Upper lobe of left lung (tissue), 6 donors: ENCODE data around the gene SLC9A9. TPM values are rescaled to one million over a fixed set of nuclear protein-coding genes. Genes with fewer than 3 reads are reported as not detected.
"Not testable (repeated sequence)": the region's sequence is repeated elsewhere in the genome, so short reads cannot be mapped to it uniquely, and the experiment has no call there.

Experiments used
- ATAC-seq, 2 donors: fragments of 200-7000 bp; cut with Tn5 transposase; one replicate each; pipeline ENCODE4 v1.9.1; 2022; ENCODE audit warnings: mild to moderate bottlenecking in 2 of 2, moderate library complexity in 2 of 2; ENCODE audit not compliant: low FRiP score in 2 of 2
- DNase-seq, 2 donors: peaks; one replicate each; pipeline ENCODE4 v3.0.0-alpha.2; 2019 to 2020
- H3K27ac ChIP-seq, 4 donors: fragments of 200-600 bp; sonication (generic); one replicate each; pipeline ENCODE4 v1.5.1; 2016 to 2019
- H3K27me3 ChIP-seq, 4 donors: fragments of 200-600 bp; sonication (generic); one replicate each; pipeline ENCODE4 v1.5.1; 2017 to 2019
- H3K36me3 ChIP-seq, 4 donors: fragments of 200-600 bp; sonication (generic); one replicate each; pipeline ENCODE4 v1.5.1; 2016 to 2019
- H3K4me1 ChIP-seq, 4 donors: fragments of 200-600 bp; sonication (generic); one replicate each; pipeline ENCODE4 v1.5.1; 2018 to 2019
- H3K4me3 ChIP-seq, 4 donors: fragments of 200-600 bp; sonication (generic); one replicate each; pipeline ENCODE4 v1.5.1; 2017 to 2019; ENCODE audit warnings: mild to moderate bottlenecking in 2 of 4, moderate library complexity in 1 of 4
- H3K9me3 ChIP-seq, 4 donors: fragments of 200-600 bp; sonication (generic); one replicate each; pipeline ENCODE4 v1.5.1; 2018 to 2019
- CTCF ChIP-seq, 6 experiments: fragments of 450-650 bp in 4 of 6; fragments of 200-600 bp in 2 of 6; sonication (generic) in 2 of 6; IDR thresholded peaks; one replicate each; pipeline ENCODE4 v1.5.1; 2016 to 2019; ENCODE audit warnings: antibody characterized with exemption in 6 of 6
- EP300 ChIP-seq, 4 donors: sonication (generic); formaldehyde crosslinking; IDR thresholded peaks; one replicate each; pipeline ENCODE4 v1.5.1; 2017; ENCODE audit warnings: antibody characterized with exemption in 4 of 4, control low read depth in 2 of 4
- POLR2A ChIP-seq, 4 donors: fragments of 450-650 bp; IDR thresholded peaks; one replicate each; pipeline ENCODE4 v1.5.1; 2016 to 2017; ENCODE audit warnings: antibody characterized with exemption in 4 of 4, mild to moderate bottlenecking in 2 of 4
- POLR2AphosphoS5 ChIP-seq, 2 donors: sonication (generic); formaldehyde crosslinking; IDR thresholded peaks; one replicate each; pipeline ENCODE4 v1.5.1; 2017; ENCODE audit warnings: antibody characterized with exemption in 2 of 2
- WGBS, 2 donors: methylation state at CpG; one replicate each; pipeline ENCODE4 v1.1.5; 2017 to 2018; 5-methylcytosine and 5-hydroxymethylcytosine counted together
- total RNA-seq, 6 donors: library from RNA; depleted of rRNA in 4 of 6; stranded (reverse); fragments of >200 nt in 4 of 6; gene quantifications; one replicate each; pipeline versions ENCODE4 v1.1.0 to v1.2.1, GENCODE V29; 2016 to 2021
- donor health status: DM: no; HTN: no; CAD: no; lungs with moderate emphysema.
- donor health status: DM: no; HTN: yes; CAD: no; lungs with severe emphysema.

The SLC9A9 gene
- total RNA-seq, 6 donors from 2014 or later = 4.2 to 20.4 (median 8.7) TPM

- H3K4me3 ChIP-seq = no peak overlapping the region
- 82 to 90% methylated on average over 2 of the region's 2 CpGs for WGBS, 2 donors
- H3K4me1 ChIP-seq = peaks cover 0 to 3% (median 0%) of the 10 kb centered on the region in 4 donors
- no peak for ATAC-seq
- no peaks in the 10 kb centered on the region for H3K27me3 ChIP-seq
- TF ChIP-seq POLR2A (IDR thresholded peaks at IDR 0.05) = no peak
- TF ChIP-seq CTCF (IDR thresholded peaks at IDR 0.05) = no peak
- TF ChIP-seq POLR2AphosphoS5 (IDR thresholded peaks at IDR 0.05) = no peak
- TF ChIP-seq EP300 (IDR thresholded peaks at IDR 0.05) = no peak
- no peak for DNase-seq
- H3K36me3 ChIP-seq = no peaks in the 10 kb centered on the region
- H3K27ac ChIP-seq = no peak overlapping the region
- H3K9me3 ChIP-seq = no peaks in the 10 kb centered on the region
Observed at GRCh38 chr3:143521803-143522202, 326.5 kb downstream of the SLC9A9 start.

- not testable (repeated sequence) for H3K36me3 ChIP-seq, H3K27me3 ChIP-seq, H3K4me3 ChIP-seq, ATAC-seq, DNase-seq, H3K9me3 ChIP-seq, H3K4me1 ChIP-seq, H3K27ac ChIP-seq
- 80 to 94% methylated on average over 8 of the region's 8 CpGs for WGBS, 2 donors
Observed at GRCh38 chr3:143517131-143517530, 331.1 kb downstream of the SLC9A9 start.

- no peak overlapping the region for H3K4me3 ChIP-seq
- H3K27me3 ChIP-seq = no peaks in the 10 kb centered on the region
- no peaks in the 10 kb centered on the region for H3K4me1 ChIP-seq
- 58 to 74% methylated on average over 2 of the region's 2 CpGs for WGBS, 2 donors
- H3K9me3 ChIP-seq = no peaks in the 10 kb centered on the region
- H3K27ac ChIP-seq = no peak overlapping the region
- H3K36me3 ChIP-seq = no peaks in the 10 kb centered on the region
- no peak for TF ChIP-seq CTCF (IDR thresholded peaks at IDR 0.05)
- no peak for TF ChIP-seq EP300 (IDR thresholded peaks at IDR 0.05)
- no peak for TF ChIP-seq POLR2AphosphoS5 (IDR thresholded peaks at IDR 0.05)
- TF ChIP-seq POLR2A (IDR thresholded peaks at IDR 0.05) = no peak
- DNase-seq = no peak
- no peak for ATAC-seq
Observed at GRCh38 chr3:143514874-143515273, 333.4 kb downstream of the SLC9A9 start.

GRCh38 chr3:143514109-143514508, 334.2 kb downstream of the SLC9A9 start:
- no peak for ATAC-seq
- TF ChIP-seq POLR2AphosphoS5 (IDR thresholded peaks at IDR 0.05) (no peak), CTCF (IDR thresholded peaks at IDR 0.05) (no peak), POLR2A (IDR thresholded peaks at IDR 0.05) (no peak), EP300 (IDR thresholded peaks at IDR 0.05) (no peak)
- no peaks in the 10 kb centered on the region for H3K4me1 ChIP-seq
- no peak overlapping the region for H3K27ac ChIP-seq
- H3K4me3 ChIP-seq = no peak overlapping the region
- no peaks in the 10 kb centered on the region for H3K36me3 ChIP-seq
- no peak for DNase-seq
- WGBS, 2 donors = 82 to 83% methylated on average over 1 of the region's 1 CpG
- H3K9me3 ChIP-seq = no peaks in the 10 kb centered on the region
- no peaks in the 10 kb centered on the region for H3K27me3 ChIP-seq

- no peaks in the 10 kb centered on the region for H3K4me1 ChIP-seq
- WGBS, 2 donors = 73 to 84% methylated on average over 5 of the region's 5 CpGs
- TF ChIP-seq POLR2A (IDR thresholded peaks at IDR 0.05) = no peak
- TF ChIP-seq EP300 (IDR thresholded peaks at IDR 0.05) = no peak
- no peak for TF ChIP-seq CTCF (IDR thresholded peaks at IDR 0.05)
- TF ChIP-seq POLR2AphosphoS5 (IDR thresholded peaks at IDR 0.05) = no peak
- no peaks in the 10 kb centered on the region for H3K9me3 ChIP-seq
- no peaks in the 10 kb centered on the region for H3K36me3 ChIP-seq
- no peaks in the 10 kb centered on the region for H3K27me3 ChIP-seq
- no peak overlapping the region for H3K4me3 ChIP-seq
- DNase-seq = no peak
- ATAC-seq = peak in 1 of 2 donors; percentile 82
- H3K27ac ChIP-seq = no peak overlapping the region
Observed at GRCh38 chr3:143511174-143511879, 336.9 kb downstream of the SLC9A9 start.
